Suppressor macrophage treated with lipopolysaccharide for 1 hour (primary cell): ENCODE measurements around the gene NDUFAF5.
"Not testable (repeated sequence)": the region's sequence is repeated elsewhere in the genome, so short reads cannot be mapped to it uniquely, and the experiment has no call there.

Source experiments
- DNase-seq, 3 donors: peaks; one replicate each; pipeline ENCODE4 v3.0.0-alpha.2; 2020 to 2022

Gene NDUFAF5

DNA sequence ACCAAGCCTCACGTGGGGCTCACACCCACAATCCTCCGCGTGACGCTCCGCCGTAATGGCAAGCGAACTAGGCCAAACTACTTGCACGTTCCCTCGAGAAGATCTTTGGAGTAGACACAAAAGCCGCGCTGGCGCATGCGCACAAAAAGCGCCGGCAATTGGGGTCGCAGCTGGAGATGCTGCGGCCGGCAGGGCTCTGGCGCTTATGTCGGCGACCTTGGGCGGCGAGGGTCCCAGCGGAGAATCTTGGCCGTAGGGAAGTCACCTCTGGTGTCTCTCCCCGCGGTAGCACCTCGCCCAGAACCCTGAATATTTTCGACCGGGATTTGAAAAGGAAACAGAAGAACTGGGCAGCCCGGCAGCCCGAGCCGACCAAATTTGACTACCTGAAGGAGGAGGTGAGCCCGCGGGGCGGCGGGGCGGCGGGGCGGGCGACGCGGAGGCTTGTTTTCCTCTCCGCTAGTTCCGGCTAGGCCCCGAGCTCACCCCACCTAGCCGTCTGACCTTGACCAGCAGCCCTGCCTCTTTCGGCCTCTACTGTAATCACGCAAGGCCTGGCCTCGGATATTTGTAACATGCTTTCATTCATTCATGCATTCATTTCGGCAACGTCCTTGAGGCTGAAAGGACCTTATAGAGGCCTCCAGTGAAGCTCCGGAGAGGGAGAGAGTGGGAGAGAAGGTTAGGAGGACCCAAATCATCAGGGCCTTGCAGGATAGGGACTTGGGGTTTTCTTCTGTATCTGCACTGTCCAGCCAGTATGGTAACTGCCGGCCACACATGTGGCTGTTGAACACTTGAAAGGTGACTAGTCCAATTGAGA lies at the start of gene NDUFAF5, which contains the start of gene ESF1:
TSS of gene NDUFAF5 (plus strand) at position 136 of the 823 bp plus-strand sequence. CDS start at position 177, 41 bp downstream.
TSS of gene ESF1 (minus strand) at position 27 of the 823 bp plus-strand sequence. CDS start 1,779 bp downstream, outside the sequence.
- peak; percentile 96 to 98 (median 98) for DNase-seq

DNA sequence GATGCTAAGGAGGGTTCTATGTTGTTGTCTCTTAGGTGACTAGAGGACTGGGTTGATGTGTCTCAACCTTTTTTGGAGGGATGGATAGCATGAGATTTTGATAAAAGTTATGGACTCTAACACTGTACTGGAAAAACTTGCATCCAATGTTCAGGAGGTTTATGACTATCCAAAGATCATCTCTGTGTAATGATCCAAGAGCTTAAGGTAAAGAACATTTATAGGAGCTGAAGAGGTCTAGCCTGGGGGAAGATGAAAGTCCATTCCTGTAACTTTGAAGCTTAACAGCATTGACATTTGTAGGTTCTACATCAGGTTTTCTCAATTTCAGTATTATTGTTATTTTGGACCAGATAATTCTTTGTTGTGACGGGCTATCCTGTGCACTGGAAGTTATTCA lies 49.0 kb upstream of the NDUFAF5 start:
- no peak for DNase-seq

DNA sequence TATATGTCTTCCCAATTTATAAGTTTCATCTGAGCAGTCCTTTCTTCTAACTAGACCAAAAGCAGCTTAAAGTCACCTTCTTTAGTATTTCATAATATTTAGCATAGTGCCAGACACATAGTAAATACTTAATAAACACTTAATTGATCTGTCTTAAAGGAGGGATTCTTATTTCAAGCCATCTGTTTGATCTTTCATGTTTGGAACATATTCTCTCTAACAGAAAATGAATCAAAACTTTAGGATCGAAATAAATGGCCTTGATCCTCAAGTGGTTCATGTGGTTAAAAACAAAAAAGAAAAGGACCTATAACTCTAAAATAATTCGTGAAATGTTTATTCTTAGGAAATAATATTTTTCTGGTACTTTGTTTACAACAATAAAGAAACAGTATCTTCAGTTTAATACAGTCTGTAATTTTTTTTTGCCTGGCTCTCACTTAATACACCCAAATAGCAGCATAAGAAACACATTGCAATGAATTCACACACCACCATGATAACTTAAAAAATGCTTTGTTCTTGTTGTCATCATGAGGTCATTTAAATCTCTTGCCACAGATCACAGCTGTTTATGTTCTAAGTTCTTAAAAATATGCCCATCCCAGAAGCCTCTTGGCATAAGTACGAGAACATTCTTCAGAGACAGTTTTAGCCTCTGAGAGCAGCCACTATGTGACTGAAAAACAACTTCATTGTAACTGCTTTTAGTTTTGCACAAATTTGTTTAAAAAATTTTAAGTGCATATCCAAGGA lies 48.2 kb upstream of the NDUFAF5 start:
- DNase-seq: no peak

GRCh38 chr20:13738187-13738586 lies 46.6 kb upstream of the NDUFAF5 start:
- not testable (repeated sequence) for DNase-seq

DNA sequence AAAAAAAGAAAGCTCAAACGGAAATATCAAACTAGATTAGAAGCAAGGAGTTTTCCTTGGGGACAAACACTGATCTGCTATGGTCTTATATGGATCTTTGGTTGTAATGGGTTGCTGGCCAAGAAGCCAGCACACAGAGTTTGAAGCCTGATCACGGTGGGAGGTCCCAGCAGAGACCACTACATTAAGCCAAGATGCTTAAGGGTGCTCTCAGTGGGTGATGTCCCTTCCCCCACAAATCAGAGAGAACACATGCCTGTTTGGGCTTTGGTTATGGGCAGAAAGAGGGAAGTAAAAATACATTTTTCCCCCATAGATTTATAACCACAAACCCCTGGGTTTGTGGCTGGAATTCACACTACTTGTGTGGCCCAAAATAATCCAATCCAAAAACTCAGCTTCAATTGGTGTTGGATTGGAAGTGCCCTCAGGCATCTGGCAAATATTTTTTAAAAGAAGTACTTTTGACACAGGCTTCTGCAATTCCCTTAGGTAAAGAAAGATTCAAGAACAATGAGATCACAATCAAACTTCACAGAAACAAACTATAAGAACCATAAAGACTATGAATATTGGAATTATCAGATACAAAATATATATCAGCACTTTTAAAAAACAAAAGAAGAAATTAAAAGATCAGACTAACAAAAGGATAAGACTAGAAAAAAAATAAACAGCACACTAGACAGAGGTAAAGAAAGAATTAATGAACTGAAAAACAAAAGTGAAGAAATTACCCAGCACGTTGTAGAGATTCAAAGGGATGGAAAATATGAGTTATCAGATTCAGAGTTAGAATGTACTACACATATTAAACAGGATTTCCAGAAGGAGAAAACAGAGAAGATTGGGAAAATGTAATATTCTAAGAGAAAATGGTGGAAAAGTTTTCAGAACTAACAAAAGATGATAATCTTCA lies 44.8 kb upstream of the NDUFAF5 start:
- DNase-seq: no peak

DNA sequence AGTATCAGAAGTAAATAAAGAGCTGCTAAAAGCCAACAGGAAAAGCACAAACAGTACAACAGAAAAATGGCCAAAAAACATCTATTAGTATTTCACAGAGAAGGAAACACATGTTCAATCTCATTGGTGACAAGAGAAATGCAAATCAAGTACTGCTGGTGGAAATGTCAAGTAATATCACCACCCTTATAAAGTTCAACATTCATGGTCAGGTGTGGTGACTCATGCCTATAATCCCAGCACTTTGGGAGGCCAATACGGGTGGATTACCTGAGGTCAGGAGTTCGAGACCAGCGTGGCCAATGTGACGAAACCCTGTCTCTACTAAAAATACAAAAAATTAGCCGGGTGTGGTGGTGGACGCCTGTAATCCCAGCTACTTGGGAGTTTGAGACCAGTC lies 42.9 kb upstream of the NDUFAF5 start:
- no peak for DNase-seq

DNA sequence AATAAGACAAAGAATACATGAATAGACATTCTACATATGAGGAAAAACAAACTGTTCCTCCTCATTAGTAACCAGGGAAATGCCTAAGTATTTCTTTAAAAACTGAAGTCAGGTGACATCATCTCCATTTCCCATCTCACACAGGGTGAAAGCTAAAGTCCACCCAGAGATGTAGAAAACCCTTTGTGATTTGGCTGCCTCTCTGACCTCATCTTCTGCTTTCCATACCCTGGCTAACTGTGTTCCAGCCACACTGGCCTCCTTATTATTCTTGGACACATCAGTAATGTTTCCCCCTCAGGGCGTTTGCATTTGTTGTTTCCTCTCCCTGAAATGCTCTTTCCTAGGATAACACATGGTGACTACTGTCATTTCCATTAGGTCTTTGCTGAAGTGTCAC lies 40.5 kb upstream of the NDUFAF5 start:
- peak; percentile 19 to 40 (median 23) for DNase-seq

GRCh38 chr20:13745784-13746183 lies 39.0 kb upstream of the NDUFAF5 start:
- no peak for DNase-seq

DNA sequence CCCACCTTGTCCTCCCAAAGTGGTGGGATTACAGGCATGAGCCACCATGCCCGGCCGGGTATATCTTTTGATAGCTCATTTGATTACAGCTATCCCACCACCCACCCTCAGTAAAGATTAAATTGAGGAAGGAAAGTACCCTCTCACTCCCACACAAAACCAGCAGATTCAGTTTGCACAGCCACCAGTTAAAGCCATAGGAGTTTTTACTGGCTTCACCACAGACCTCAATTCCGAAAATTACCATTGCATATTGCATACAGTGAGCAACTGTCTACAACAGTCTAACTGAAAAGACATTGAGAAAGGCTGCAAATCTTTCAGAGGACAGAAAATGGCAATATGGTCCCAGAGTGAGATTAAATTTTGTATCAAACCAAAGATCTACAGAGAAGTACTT lies 35.0 kb upstream of the NDUFAF5 start:
- DNase-seq: no peak

DNA sequence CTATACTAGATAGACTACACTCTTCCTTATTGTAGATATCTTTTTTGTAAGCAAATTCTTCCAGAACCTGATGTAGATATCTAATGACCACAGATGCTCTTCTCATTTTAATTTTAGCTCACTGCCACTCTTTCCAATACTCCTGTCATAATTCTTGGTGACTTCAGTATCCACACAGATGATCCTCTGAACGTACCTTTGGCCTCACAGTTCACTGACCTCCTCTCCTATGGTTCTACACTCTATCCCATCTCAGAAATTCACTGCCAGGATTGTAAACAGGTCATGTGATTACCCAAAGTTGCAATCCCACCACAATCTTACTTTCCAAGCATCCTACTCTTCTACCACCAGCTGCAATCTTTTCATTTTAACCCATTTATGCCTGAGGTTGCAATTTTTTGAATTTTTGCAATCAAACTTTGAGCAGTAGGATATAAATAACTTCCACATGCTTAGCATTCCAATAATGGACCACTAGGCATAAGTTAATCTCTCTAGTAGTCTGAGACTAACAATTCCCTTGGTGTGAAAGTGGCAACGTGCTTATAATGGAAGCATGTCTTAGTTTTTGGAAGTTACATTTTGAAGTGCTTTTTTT lies 31.3 kb upstream of the NDUFAF5 start:
- no peak for DNase-seq

GRCh38 chr20:13755809-13756208 lies 29.0 kb upstream of the NDUFAF5 start:
- DNase-seq: no peak

GRCh38 chr20:13756551-13756950 lies 28.3 kb upstream of the NDUFAF5 start:
- DNase-seq: no peak

- DNase-seq: no peak
These were observed 25.9 kb upstream of the NDUFAF5 start for GRCh38 chr20:13758884-13759283.

- DNase-seq: not testable (repeated sequence)
These were observed 24.3 kb upstream of the NDUFAF5 start for GRCh38 chr20:13760451-13760946.

DNA sequence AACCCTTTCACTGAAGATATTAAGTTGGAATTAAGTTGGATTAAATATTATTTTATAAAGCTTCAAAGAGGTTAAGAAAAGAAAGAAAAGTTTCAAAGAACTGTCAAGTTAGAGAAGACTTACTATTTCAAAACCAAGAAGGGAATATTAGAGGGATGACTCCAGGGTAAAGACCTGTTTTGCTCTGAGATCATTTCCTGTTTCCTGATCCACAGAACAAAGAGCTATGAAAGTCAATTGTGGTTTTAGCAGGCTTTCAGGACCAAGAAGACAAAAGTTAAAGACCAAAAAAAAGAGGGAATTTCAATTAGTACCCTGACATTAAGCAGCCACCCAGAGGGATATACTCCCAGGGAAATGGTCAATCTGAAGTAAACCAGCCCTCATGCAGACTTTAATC lies 19.5 kb upstream of the NDUFAF5 start:
- DNase-seq: peak in 1 of 3 donors; percentile 25

DNA sequence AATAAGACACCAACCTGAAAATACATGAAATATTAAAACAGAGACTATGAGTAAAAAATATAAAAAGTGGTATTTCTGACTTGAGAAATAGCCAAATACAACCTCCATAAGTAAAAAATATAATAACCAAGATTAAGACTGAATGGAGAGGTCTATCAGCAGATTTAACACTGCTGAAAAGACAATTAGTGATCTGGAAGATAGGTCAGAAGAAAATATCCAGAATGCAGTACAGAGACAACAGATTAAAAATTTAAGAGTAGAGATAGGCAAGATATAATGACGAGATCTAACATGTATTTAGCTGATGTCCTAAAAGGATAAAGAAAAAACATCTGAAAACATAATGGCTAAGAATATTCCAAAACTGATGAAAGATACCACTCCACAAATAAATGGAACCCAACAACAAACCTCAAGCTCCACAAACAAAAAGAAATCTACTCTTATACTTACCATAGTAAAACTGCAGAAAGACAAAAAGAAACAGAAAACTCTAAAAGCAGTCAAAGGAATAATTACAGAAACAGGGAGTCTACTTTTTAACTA lies 18.9 kb upstream of the NDUFAF5 start:
- DNase-seq: no peak

DNA sequence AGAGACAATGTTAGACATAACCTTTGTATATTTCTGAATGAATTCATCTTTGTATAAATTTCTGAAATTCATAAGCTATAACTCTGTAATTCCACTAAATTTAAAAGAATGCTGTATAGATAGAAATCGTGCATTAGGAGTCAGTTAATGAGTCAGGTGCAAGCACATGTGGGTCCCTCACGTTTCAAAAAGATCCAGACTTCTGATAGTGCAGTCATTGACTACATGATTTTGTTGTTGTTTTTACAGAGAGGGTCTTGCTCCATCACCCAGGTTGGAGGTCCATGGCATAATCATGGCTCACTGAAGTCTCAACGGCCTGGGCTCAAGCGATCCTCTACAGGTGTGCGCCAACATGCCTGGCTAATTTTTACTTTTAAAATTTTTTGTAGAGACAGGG lies 14.7 kb upstream of the NDUFAF5 start:
- DNase-seq: no peak

DNA sequence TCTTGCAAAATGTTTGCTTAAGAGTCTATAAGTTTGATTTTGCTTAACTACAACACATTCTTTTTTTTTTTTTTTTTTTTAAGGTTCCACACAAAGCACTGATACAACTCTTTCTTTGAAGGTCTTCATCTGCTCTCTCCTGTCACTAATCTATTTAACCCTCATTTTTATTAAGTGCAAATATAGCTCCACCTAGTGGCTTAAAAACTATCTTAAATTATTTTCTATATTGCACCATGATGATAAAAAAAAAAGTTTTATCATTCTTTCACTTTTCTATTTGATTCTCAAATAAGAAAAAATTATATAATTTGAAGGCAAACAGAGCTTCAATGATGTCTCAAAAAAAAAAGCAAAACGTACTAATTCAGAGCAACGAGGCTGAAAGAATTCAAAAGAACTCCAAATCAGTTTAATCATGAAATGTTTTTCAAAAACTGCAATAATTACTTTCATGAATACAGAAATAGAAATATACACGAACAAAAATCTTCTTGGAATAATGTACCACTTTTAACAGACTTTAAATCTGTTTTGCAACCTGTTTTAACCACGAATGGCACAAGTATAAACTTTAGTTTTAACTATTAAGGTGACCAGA lies 12.9 kb upstream of the NDUFAF5 start:
- DNase-seq: peak; percentile 34 to 81 (median 79)

DNA sequence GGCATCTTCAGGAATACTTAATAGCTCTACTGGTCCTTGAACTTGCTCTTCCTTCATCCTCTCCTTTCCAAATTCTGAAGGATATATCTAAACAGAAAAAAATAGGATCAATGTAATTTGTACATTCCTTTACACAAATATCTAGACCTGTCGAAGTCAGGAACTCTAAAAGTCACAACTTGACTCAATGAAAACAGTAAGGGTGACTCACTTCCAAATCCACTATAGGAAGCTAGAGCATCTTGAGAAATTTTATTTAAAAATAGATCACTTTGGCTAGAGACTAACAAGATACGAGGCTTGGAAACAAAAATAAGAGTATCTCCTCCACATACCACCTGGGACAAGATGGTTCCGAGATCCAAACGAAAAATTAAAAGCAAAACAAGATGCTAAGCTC lies 12.3 kb upstream of the NDUFAF5 start:
- no peak for DNase-seq

- DNase-seq: no peak
These were observed 9.0 kb upstream of the NDUFAF5 start for GRCh38 chr20:13775867-13776266.

DNA sequence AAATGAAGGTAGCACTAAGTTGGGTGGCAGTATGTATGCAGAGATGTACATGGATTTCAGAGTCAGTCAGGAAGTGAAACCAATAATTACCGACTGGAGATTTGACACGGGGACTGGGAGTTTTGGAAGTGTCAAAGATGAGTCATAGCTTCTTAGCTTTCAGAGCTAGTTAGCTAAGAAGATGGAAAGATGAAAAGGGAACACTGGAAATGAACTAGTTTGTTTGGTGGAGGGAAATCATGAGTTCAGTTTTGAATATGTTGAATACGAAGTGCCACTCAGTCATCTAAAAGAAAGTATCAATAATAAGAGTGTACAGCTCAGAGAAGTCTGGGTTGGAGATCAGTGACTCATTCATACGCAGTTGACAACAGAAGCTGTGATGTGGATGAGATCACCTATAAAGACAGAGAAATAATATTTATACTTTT lies 7.6 kb upstream of the NDUFAF5 start:
- DNase-seq: peak; percentile 70 to 89 (median 82)
